Measurements from ENCODE around the gene NAALADL1. TPM values are rescaled to one million over a fixed set of nuclear protein-coding genes. Genes with fewer than 3 reads are reported as not detected.
"Not testable (repeated sequence)": the region's sequence is repeated elsewhere in the genome, so short reads cannot be mapped to it uniquely, and the experiment has no call there.

NAALADL1 gene
- total and polyA plus RNA-seq, 4 donors: 7.4 to 22.0 (median 13.2) TPM

DNA sequence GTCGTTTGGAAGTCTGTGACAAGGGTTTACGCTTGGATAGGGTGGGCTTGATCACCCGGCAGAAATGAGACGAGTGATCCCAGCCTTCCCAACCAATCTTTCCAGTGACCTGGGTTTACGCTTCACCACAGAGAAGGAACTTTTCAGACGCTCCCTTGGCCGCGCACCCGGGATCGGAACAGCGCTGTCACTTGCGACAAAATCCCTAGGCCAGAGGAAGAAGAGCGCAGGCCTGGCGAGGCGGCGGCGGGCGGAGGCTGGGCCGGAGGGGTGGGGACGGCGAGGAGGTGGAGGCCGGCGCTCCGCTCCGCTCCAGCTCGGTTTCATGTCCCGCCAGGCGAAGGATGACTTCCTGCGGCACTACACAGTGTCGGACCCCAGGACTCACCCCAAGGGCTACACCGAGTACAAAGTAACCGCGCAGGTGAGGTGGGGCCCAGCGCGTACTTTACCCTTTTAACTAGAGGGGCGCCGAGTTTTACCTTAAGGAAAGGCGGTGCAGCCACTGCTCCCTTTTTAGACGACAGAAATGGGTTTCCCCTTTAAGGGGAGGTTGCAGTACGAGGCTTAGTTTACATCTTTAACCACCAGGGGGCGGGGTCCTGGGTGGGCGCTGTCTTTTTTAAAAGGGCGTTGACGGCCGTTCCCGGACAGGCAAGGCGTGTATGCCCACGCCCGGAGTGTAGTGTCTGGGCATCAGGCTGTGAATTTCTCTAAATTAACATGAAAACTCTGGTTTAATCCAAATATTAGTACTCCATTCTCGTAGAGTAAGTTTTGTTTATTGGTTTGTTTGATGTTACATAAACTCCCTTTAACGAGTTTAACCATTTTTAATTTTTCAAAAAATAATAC is 30.9 kb downstream of the NAALADL1 start, which contains the start of gene SNX15:
SNX15 (plus strand) TSS at position 227 of the 855 bp plus-strand sequence; CDS start at position 326, 99 bp downstream.
- Histone ChIP-seq H3K27me3 (ENCODE audit: control insufficient read depth in 3 of 3, insufficient read depth in 3 of 3, low read length in 2 of 3) (no peaks in the 10 kb centered on the region), H3K9me3 (ENCODE audit: control insufficient read depth in 4 of 4, insufficient read depth in 3 of 4, low read length in 3 of 4) (no peaks in the 10 kb centered on the region), H3K9ac (ENCODE audit: insufficient read depth in 1 of 2, low read length in 2 of 2) (peak within 1 kb of the TSS; percentile 55 to 61), H3K27ac (ENCODE audit: low read depth in 1 of 2, low read length in 1 of 2) (peak within 1 kb of the TSS; percentile 90 to 92), H3K4me1 (ENCODE audit: control insufficient read depth in 5 of 5, insufficient read depth in 5 of 5, low read length in 5 of 5) (peaks cover 3 to 11% (median 8%) of the 10 kb centered on the region in 5 donors), H3K4me3 (peak within 1 kb of the TSS; percentile 46), H3K36me3 (ENCODE audit: control insufficient read depth in 4 of 4, insufficient read depth in 4 of 4, low read length in 4 of 4) (peaks cover 0 to 6% (median 5%) of the 10 kb centered on the region in 4 donors)
- DNase-seq (peak; percentile 95 to 99 (median 98)), ATAC-seq (ENCODE audit: insufficient read depth, low FRiP score) (peak; percentile 98)
- TF ChIP-seq CTCF (IDR thresholded peaks at IDR 0.05; ENCODE audit: control extremely low read depth, extremely low read depth): peak; percentile 91
- WGBS, 2 donors: 1 to 2% methylated on average over 48 to 51 of the region's 51 CpGs

DNA sequence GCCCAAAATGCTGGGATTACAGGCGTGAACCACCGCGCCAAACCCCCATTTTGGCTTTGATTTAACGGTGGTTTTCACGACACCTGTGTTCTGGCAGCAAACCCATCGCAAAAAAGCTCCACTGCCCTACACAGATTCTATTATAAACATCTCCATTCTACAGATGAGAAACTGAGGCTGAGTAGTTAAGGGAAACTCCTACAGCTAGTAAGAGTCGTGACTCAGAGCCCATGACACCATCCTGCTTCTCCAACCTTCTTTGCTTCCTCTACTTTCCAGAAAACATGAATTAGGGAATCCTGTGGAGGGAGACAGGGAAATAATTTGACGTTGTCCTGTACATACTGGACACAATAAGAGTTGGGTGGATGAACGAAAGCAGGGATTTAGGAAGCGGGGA is 31.5 kb downstream of the NAALADL1 start:
- peaks cover 3 to 11% (median 8%) of the 10 kb centered on the region in 5 donors for H3K4me1 ChIP-seq (ENCODE audit: control insufficient read depth in 5 of 5, insufficient read depth in 5 of 5, low read length in 5 of 5)
- no peak for ATAC-seq (ENCODE audit: insufficient read depth, low FRiP score)
- no peaks in the 10 kb centered on the region for H3K9me3 ChIP-seq (ENCODE audit: control insufficient read depth in 4 of 4, insufficient read depth in 3 of 4, low read length in 3 of 4)
- TF ChIP-seq CTCF (IDR thresholded peaks at IDR 0.05; ENCODE audit: control extremely low read depth, extremely low read depth): no peak
- peak overlapping the region in 1 of 2 donors; percentile 61 for H3K9ac ChIP-seq (ENCODE audit: insufficient read depth in 1 of 2, low read length in 2 of 2)
- H3K36me3 ChIP-seq (ENCODE audit: control insufficient read depth in 4 of 4, insufficient read depth in 4 of 4, low read length in 4 of 4): peaks cover 0 to 6% (median 3%) of the 10 kb centered on the region in 4 donors
- 60 to 78% methylated on average over 10 of the region's 10 CpGs for WGBS, 2 donors
- no peak for DNase-seq
- H3K4me3 ChIP-seq: no peak overlapping the region
- peak overlapping the region; percentile 90 to 92 for H3K27ac ChIP-seq (ENCODE audit: low read depth in 1 of 2, low read length in 1 of 2)
- H3K27me3 ChIP-seq (ENCODE audit: control insufficient read depth in 3 of 3, insufficient read depth in 3 of 3, low read length in 2 of 3): no peaks in the 10 kb centered on the region

GRCh38 chr11:65023502-65023901 is 34.9 kb downstream of the NAALADL1 start:
- 80 to 84% methylated on average over 8 of the region's 8 CpGs for WGBS, 2 donors

DNA sequence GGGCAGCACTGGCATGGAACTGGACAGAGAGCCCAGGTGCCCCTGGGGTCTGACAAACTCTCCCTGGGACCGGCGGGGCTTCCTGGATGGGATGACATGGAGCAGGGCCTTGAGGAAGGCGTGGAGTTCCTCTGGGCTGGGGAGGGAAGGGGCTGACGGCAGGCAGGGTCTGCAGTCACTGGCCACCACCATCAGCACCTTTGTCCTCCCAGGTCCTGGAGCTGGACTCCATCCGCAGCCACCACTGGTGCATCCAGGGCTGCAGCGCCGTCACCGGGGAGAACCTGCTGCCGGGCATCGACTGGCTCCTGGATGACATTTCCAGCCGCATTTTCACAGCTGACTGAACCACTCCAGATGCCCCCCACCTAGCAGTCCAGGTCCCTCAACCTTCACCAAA is 36.8 kb downstream of the NAALADL1 start:
- ATAC-seq (ENCODE audit: insufficient read depth, low FRiP score): no peak
- TF ChIP-seq CTCF (IDR thresholded peaks at IDR 0.05; ENCODE audit: control extremely low read depth, extremely low read depth): no peak
- Histone ChIP-seq H3K9ac (ENCODE audit: insufficient read depth in 1 of 2, low read length in 2 of 2) (no peak overlapping the region), H3K9me3 (ENCODE audit: control insufficient read depth in 4 of 4, insufficient read depth in 3 of 4, low read length in 3 of 4) (peaks cover 0 to 2% (median 0%) of the 10 kb centered on the region in 4 donors), H3K27me3 (ENCODE audit: control insufficient read depth in 3 of 3, insufficient read depth in 3 of 3, low read length in 2 of 3) (no peaks in the 10 kb centered on the region), H3K4me1 (ENCODE audit: control insufficient read depth in 5 of 5, insufficient read depth in 5 of 5, low read length in 5 of 5) (peaks cover 0 to 5% (median 0%) of the 10 kb centered on the region in 5 donors), H3K36me3 (ENCODE audit: control insufficient read depth in 4 of 4, insufficient read depth in 4 of 4, low read length in 4 of 4) (peaks cover 0 to 22% (median 14%) of the 10 kb centered on the region in 4 donors), H3K27ac (ENCODE audit: low read depth in 1 of 2, low read length in 1 of 2) (no peak overlapping the region), H3K4me3 (no peak overlapping the region)
- WGBS, 2 donors: 94 to 95% methylated on average over 10 to 11 of the region's 11 CpGs
- no peak for DNase-seq

More at GRCh38 chr11:65023502-65023901, 34.9 kb downstream of the NAALADL1 start:
- H3K36me3 ChIP-seq (ENCODE audit: control insufficient read depth in 4 of 4, insufficient read depth in 4 of 4, low read length in 4 of 4): peaks cover 0 to 14% (median 12%) of the 10 kb centered on the region in 4 donors
- H3K9me3 ChIP-seq (ENCODE audit: control insufficient read depth in 4 of 4, insufficient read depth in 3 of 4, low read length in 3 of 4); H3K9ac ChIP-seq (ENCODE audit: insufficient read depth in 1 of 2, low read length in 2 of 2); H3K27me3 ChIP-seq (ENCODE audit: control insufficient read depth in 3 of 3, insufficient read depth in 3 of 3, low read length in 2 of 3); DNase-seq; H3K27ac ChIP-seq (ENCODE audit: low read depth in 1 of 2, low read length in 1 of 2); H3K4me3 ChIP-seq; ATAC-seq (ENCODE audit: insufficient read depth, low FRiP score): not testable (repeated sequence)
- peaks cover 3 to 10% (median 6%) of the 10 kb centered on the region in 5 donors for H3K4me1 ChIP-seq (ENCODE audit: control insufficient read depth in 5 of 5, insufficient read depth in 5 of 5, low read length in 5 of 5)

Measured in lung (tissue), 12 donors.